K562 (cell line): ENCODE results near the gene ABI3BP. TPM values are rescaled to one million over a fixed set of nuclear protein-coding genes. Genes with fewer than 3 reads are reported as not detected.

Experiments
- ATAC-seq: fragments of 200-7000 bp; cut with Tn5 transposase; 3 replicates; pipeline ENCODE4 v1.9.1; 2020; ENCODE audit warnings: moderate library complexity
- BruUV-seq: library from RNA; stranded (reverse); fragments of 400-500 nt; replicated peaks from 2 replicates; lab custom pipeline; 2021; lab: Mats Ljungman, UMichigan
- CTCF ChIA-PET: fragments of 300-600 bp; formaldehyde crosslinking; extraction: SDS; loops from one replicate; lab custom pipeline; 2021; ENCODE audit warnings: low intra/inter-chr PET ratio; lab: Yijun Ruan, JAX
- POLR2A ChIA-PET: fragments of 300-600, 350-650 bp; sonication (Branson Sonifier 250); formaldehyde crosslinking; extraction: SDS; loops from one replicate; lab custom pipeline; 2021; ENCODE audit warnings: antibody characterized with exemption, inconsistent platforms; lab: Yijun Ruan, JAX
- DNase-seq, 4 experiments: peaks; one replicate each; pipeline versions ENCODE4 v3.0.0 to v3.0.0-alpha.2; 2011 to 2018; ENCODE audit warnings: low spot score in 3 of 4, mixed read lengths in 3 of 4; ENCODE audit errors: extremely low read depth in 1 of 4
- FAIRE-seq: peaks from 2 replicates; lab custom pipeline; 2011; peaks lifted over from hg19 to GRCh38; lab: Jason Lieb, UNC
- H2AFZ ChIP-seq: 2 replicates; pipeline ENCODE4 v1.6.0; 2011; ENCODE audit warnings: low read depth, low read length, control low read depth, inconsistent platforms
- H3K27ac ChIP-seq: fragments of 200-600 bp; 3 replicates; pipeline ENCODE4 v1.8.0; 2011; ENCODE audit warnings: low read depth, mild to moderate bottlenecking, control low read depth, inconsistent platforms, low read length, moderate library complexity, mixed read lengths; ENCODE audit errors: extremely low read depth
- H3K27me3 ChIP-seq, 2 experiments: fragments of 300-600 bp in 1 of 2; 2 replicates in 1 of 2; 3 replicates in 1 of 2; pipeline versions ENCODE4 v1.6.0 to v1.8.0; 2011; ENCODE audit warnings: inconsistent platforms in 2 of 2, low read length in 2 of 2, mild to moderate bottlenecking in 1 of 2, mixed read lengths in 1 of 2, moderate library complexity in 1 of 2; ENCODE audit not compliant: control insufficient read depth in 2 of 2, insufficient read depth in 2 of 2
- H3K36me3 ChIP-seq: fragments of 300-600 bp; 3 replicates; pipeline ENCODE4 v1.8.0; 2011; ENCODE audit warnings: mild to moderate bottlenecking, low read length, inconsistent platforms; ENCODE audit not compliant: control insufficient read depth, insufficient read depth
- H3K4me1 ChIP-seq, 2 experiments: fragments of 200-600 bp in 1 of 2; replicated peaks in 1 of 2; 2 replicates in 1 of 2; 3 replicates in 1 of 2; pipeline versions ENCODE4 v1.5.1 to v1.8.0; 2011; ENCODE audit warnings: inconsistent platforms in 2 of 2, low read length in 2 of 2, mild to moderate bottlenecking in 1 of 2, mixed read lengths in 1 of 2, moderate library complexity in 1 of 2; ENCODE audit not compliant: control insufficient read depth in 2 of 2, insufficient read depth in 2 of 2
- H3K4me2 ChIP-seq: 2 replicates; pipeline ENCODE4 v1.6.1; 2011; ENCODE audit warnings: low read length, control low read depth, inconsistent platforms, mixed read lengths; ENCODE audit not compliant: insufficient read depth
- H3K4me3 ChIP-seq: fragments of 200-600 bp; sonication (generic), shearing (Covaris generic); 2 replicates; pipeline ENCODE4 v1.5.1; 2016; ENCODE audit warnings: control low read depth, inconsistent platforms
- H3K79me2 ChIP-seq: fragments of 200-600 bp; 3 replicates; pipeline ENCODE4 v1.8.0; 2011; ENCODE audit warnings: low read length, inconsistent platforms; ENCODE audit not compliant: control insufficient read depth, insufficient read depth
- H3K9ac ChIP-seq, 2 experiments: 2 replicates each; pipeline versions ENCODE4 v1.6.0 to v1.6.1; 2011; ENCODE audit warnings: low read depth in 2 of 2, low read length in 2 of 2, control low read depth in 1 of 2, inconsistent platforms in 1 of 2, mild to moderate bottlenecking in 1 of 2, mixed read lengths in 1 of 2; ENCODE audit not compliant: insufficient read depth in 1 of 2
- H3K9me1 ChIP-seq: one replicate; pipeline ENCODE4 v1.6.0; 2011; ENCODE audit warnings: inconsistent platforms, mild to moderate bottlenecking, low read length, moderate library complexity; ENCODE audit not compliant: control insufficient read depth, insufficient read depth
- H3K9me3 ChIP-seq: replicated peaks from 2 replicates; pipeline ENCODE4 v1.5.1; 2011; ENCODE audit warnings: low read depth, low read length, inconsistent platforms; ENCODE audit not compliant: control insufficient read depth, insufficient read depth
- H4K20me1 ChIP-seq: replicated peaks from 2 replicates; pipeline ENCODE4 v1.6.1; 2011; ENCODE audit warnings: low read length, inconsistent platforms, mixed read lengths; ENCODE audit not compliant: control insufficient read depth, insufficient read depth
- HCFC1 ChIP-seq: IDR thresholded peaks from 2 replicates; pipeline ENCODE4 v1.6.1; 2012; ENCODE audit warnings: low read depth, low read length, improper control_type of control experiment
- HNRNPL ChIP-seq: fragments of 200-400 bp; formaldehyde crosslinking; IDR thresholded peaks from 2 replicates; pipeline ENCODE4 v1.6.1; 2017; ENCODE audit warnings: low read depth, mild to moderate bottlenecking, low read length
- KDM2B ChIP-seq: fragments of 250-450 bp; sonication (Bioruptor Pico); IDR thresholded peaks from 2 replicates; pipeline ENCODE4 v1.8.0; 2021; ENCODE audit warnings: mild to moderate bottlenecking, moderate library complexity
- NCOA6 ChIP-seq: fragments of 450-650 bp; IDR thresholded peaks from 2 replicates; pipeline ENCODE4 v1.6.1; 2017; ENCODE audit warnings: mild to moderate bottlenecking
- PHTF2 ChIP-seq: fragments of 250-450 bp; sonication (Bioruptor Pico); IDR thresholded peaks from 2 replicates; pipeline ENCODE4 v1.5.0; 2021; ENCODE audit warnings: mild to moderate bottlenecking
- SMAD4 ChIP-seq: fragments of 250-450 bp; sonication (Bioruptor Pico); conservative IDR thresholded peaks from 2 replicates; pipeline ENCODE4 v1.8.0; 2021; ENCODE audit warnings: inconsistent platforms, mild to moderate bottlenecking, moderate library complexity
- TAF9B ChIP-seq: fragments of 450-650 bp; IDR thresholded peaks from 2 replicates; pipeline ENCODE4 v1.6.1; 2018; ENCODE audit warnings: mild to moderate bottlenecking; ENCODE audit not compliant: partially characterized antibody
- ZNF445 ChIP-seq: fragments of 250-450 bp; sonication (Bioruptor Pico); IDR thresholded peaks from 2 replicates; pipeline ENCODE4 v1.4.0; 2020; ENCODE audit warnings: low read depth, mild to moderate bottlenecking, moderate library complexity
- ZNF79 ChIP-seq: fragments of 250-450 bp; sonication (Bioruptor Pico); IDR thresholded peaks from 2 replicates; pipeline ENCODE4 v1.4.0; 2020; ENCODE audit warnings: low read depth, mild to moderate bottlenecking, moderate library complexity
- WGBS: fragments of 100-300 bp; shearing (Covaris generic); methylation state at CpG from one replicate; pipeline ENCODE4 v1.1.6; 2016; ENCODE audit warnings: low coverage, mixed read lengths; ENCODE audit not compliant: insufficient coverage; ENCODE audit errors: missing lambda C conversion rate; 5-methylcytosine and 5-hydroxymethylcytosine counted together
- in situ Hi-C: fragments of 300-500 bp; cut with MboI; formaldehyde crosslinking; loops from 4 replicates; pipeline ENCODE4 v1.15.0; 2018; ENCODE audit warnings: inconsistent platforms, mixed read lengths
- intact Hi-C: fragments of 100-400 bp; cut with micrococcal nuclease; formaldehyde crosslinking; loops from 2 replicates; pipeline ENCODE4 v1.14.2; 2022
- polyA plus RNA-seq, 8 experiments: library from polyadenylated mRNA; depleted of rRNA in 4 of 8; stranded (reverse) in 5 of 8; unstranded in 3 of 8; fragments of >200 nt; fragmentation: Nextera tagmentation in 2 of 8; fragmentation: Illumina TruSeq in 1 of 8; extraction: Ambion mirVana in 2 of 8; extraction: Trizol in 1 of 8; gene quantifications; 2 replicates each; pipeline versions ENCODE4 v1.2.1 to v1.2.3, GENCODE V29; 2011 to 2014; ENCODE audit warnings: inconsistent platforms in 1 of 8, missing spikeins in 1 of 8
- total RNA-seq, 7 experiments: library from RNA; depleted of rRNA in 6 of 7; stranded (reverse); fragments of >200 nt in 6 of 7; fragmentation: Illumina TruSeq in 2 of 7; extraction: Trizol in 2 of 7; gene quantifications; 2 replicates each; pipeline versions ENCODE4 v1.2.1 to v1.2.3, GENCODE V29; 2011 to 2021; ENCODE audit warnings: low replicate concordance in 1 of 7

Gene ABI3BP
- total and polyA plus RNA-seq, 9 of the 15 experiments (the other 6 are each of a cell fraction or from before 2014, with no cell fraction given): 0.01 to 0.24 (median 0.06) TPM; not detected in 5

DNA sequence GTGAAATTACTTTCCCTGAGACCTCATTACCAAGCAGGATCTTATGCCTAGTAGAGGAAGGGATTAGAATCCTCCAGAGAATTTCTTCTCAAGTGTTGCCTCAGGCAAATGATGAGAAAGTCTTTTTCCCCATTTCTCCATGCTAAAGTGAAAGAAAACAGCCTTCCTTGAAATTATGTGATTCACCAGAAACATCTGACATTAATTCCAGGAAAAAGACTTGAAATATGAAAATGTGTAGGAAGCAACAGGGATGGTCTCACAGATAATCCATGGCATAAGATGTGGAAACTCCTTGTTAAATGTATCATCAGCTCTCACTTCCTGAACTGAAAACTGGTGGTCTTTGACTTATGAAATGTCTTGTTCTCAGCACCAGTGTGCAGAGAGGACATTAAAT is 17.9 kb upstream of the ABI3BP start:
- Histone ChIP-seq H3K27ac (no peak overlapping the region), H2AFZ (no peak overlapping the region), H3K27me3 (no peaks in the 10 kb centered on the region), H3K9me3 (no peaks in the 10 kb centered on the region), H3K4me2 (no peak overlapping the region), H3K36me3 (no peaks in the 10 kb centered on the region), H3K4me1 (no peaks in the 10 kb centered on the region), H3K79me2 (no peaks in the 10 kb centered on the region), H3K4me3 (no peak overlapping the region), H3K9ac (no peak overlapping the region), H3K9me1 (no peaks in the 10 kb centered on the region), H4K20me1 (no peaks in the 10 kb centered on the region)
- in situ Hi-C loops (no loop called here), intact Hi-C loops (no loop called here)
- POLR2A ChIA-PET: no interaction called here
- DNase-seq (no peak), FAIRE-seq (no peak), ATAC-seq (no peak)
- CTCF ChIA-PET: no interaction called here
- TF ChIP-seq HCFC1 (no peak), ZNF79 (CRISPR knock-in tag) (no peak), KDM2B (CRISPR knock-in tag) (no peak), HNRNPL (no peak), TAF9B (no peak)
- BruUV-seq: no TSS peak

- Histone ChIP-seq H3K9ac (no peak overlapping the region), H3K9me1 (no peaks in the 10 kb centered on the region), H2AFZ (no peak overlapping the region), H3K9me3 (no peaks in the 10 kb centered on the region)
- in situ Hi-C loops: no loop called here
- WGBS: 0% methylated on average over 1 of the region's 1 CpG
- TF ChIP-seq PHTF2 (CRISPR knock-in tag): no peak
- TF ChIP-seq ZNF445 (CRISPR knock-in tag): no peak
- TF ChIP-seq NCOA6: no peak
- no peak for TF ChIP-seq SMAD4 (CRISPR knock-in tag)
- TF ChIP-seq, all 486 proteins: peak for 0
- no peak for FAIRE-seq
- DNase-seq: no peak
- Histone ChIP-seq H3K4me1 (no peaks in the 10 kb centered on the region), H4K20me1 (no peaks in the 10 kb centered on the region), H3K27me3 (no peaks in the 10 kb centered on the region), H3K4me2 (no peak overlapping the region), H3K79me2 (no peaks in the 10 kb centered on the region), H3K36me3 (no peaks in the 10 kb centered on the region), H3K27ac (no peak overlapping the region), H3K4me3 (no peak overlapping the region)
- ChIA-PET POLR2A (no interaction called here), CTCF (no interaction called here)
- ATAC-seq: no peak
- BruUV-seq: no TSS peak
- intact Hi-C loops: no loop called here
Measured at GRCh38 chr3:101010296-101010695, 17.1 kb upstream of the ABI3BP start.
